Endodermal cell (in vitro differentiated cells): ENCODE results near the gene HAUS1. TPM values are rescaled to one million over a fixed set of nuclear protein-coding genes. Genes with fewer than 3 reads are reported as not detected.

Source experiments
- DNase-seq: peaks from one replicate; pipeline ENCODE4 v3.0.0-alpha.2; 2017
- H3K27ac ChIP-seq: 2 replicates; pipeline ENCODE4 v1.5.1; 2013; ENCODE audit warnings: mild to moderate bottlenecking, low read depth, low read length, moderate library complexity
- H3K27me3 ChIP-seq: 2 replicates; pipeline ENCODE4 v1.6.1; 2013; ENCODE audit warnings: mild to moderate bottlenecking, low read length, moderate library complexity; ENCODE audit not compliant: insufficient read depth, control insufficient read depth, poor library complexity, severe bottlenecking
- H3K36me3 ChIP-seq: 2 replicates; pipeline ENCODE4 v1.7.0; 2013; ENCODE audit warnings: mild to moderate bottlenecking, low read length, moderate library complexity; ENCODE audit not compliant: control insufficient read depth, insufficient read depth
- H3K4me1 ChIP-seq: one replicate; pipeline ENCODE4 v1.7.0; 2013; ENCODE audit warnings: low read length; ENCODE audit not compliant: control insufficient read depth, insufficient read depth
- H3K4me3 ChIP-seq: 2 replicates; pipeline ENCODE4 v1.5.1; 2013; ENCODE audit warnings: mild to moderate bottlenecking, low read length, moderate library complexity
- H3K9ac ChIP-seq: 2 replicates; pipeline ENCODE4 v1.6.1; 2013; ENCODE audit warnings: mild to moderate bottlenecking, low read length, moderate library complexity; ENCODE audit not compliant: poor library complexity, severe bottlenecking; ENCODE audit errors: extremely low read depth
- H3K9me3 ChIP-seq: 2 replicates; pipeline ENCODE4 v1.6.1; 2013; ENCODE audit warnings: mild to moderate bottlenecking, low read length, moderate library complexity; ENCODE audit not compliant: control insufficient read depth
- H3K27ac Mint-ChIP-seq: 2 replicates; pipeline ENCODE4 v1.8.0; 2020; ENCODE audit warnings: mixed read lengths
- H3K27me3 Mint-ChIP-seq: 2 replicates; pipeline ENCODE4 v1.8.0; 2021; ENCODE audit warnings: mild to moderate bottlenecking, mixed read lengths; ENCODE audit not compliant: insufficient read depth
- H3K36me3 Mint-ChIP-seq: 2 replicates; pipeline ENCODE4 v1.8.0; 2020; ENCODE audit warnings: low read depth, mixed read lengths
- H3K4me1 Mint-ChIP-seq: 2 replicates; pipeline ENCODE4 v1.8.0; 2020; ENCODE audit warnings: mixed read lengths
- H3K4me3 Mint-ChIP-seq: 2 replicates; pipeline ENCODE4 v1.8.0; 2020; ENCODE audit warnings: mild to moderate bottlenecking, moderate library complexity, mixed read lengths
- H3K9me3 Mint-ChIP-seq: 2 replicates; pipeline ENCODE4 v1.8.0; 2020; ENCODE audit warnings: mild to moderate bottlenecking, mixed read lengths
- WGBS, 2 experiments: methylation state at CpG; one replicate each; pipeline versions ENCODE4 v1.1.5 to v1.1.7; 2013; ENCODE audit warnings: missing lambda C conversion rate in 2 of 2, mixed read lengths in 1 of 2; ENCODE audit not compliant: insufficient coverage in 1 of 2, insufficient read length in 1 of 2; 5-methylcytosine and 5-hydroxymethylcytosine counted together
- total RNA-seq, 2 donors: library from RNA; stranded (reverse); fragmentation: NEBNext Ultra II Directional in 1 of 2; extraction: Animal tissue kit (Norgen Biotek cat#: 25700) in 1 of 2; gene quantifications; 2 replicates in 1 of 2; 3 replicates in 1 of 2; pipeline ENCODE4 v1.2.1, GENCODE V29; 2021
- TF ChIP-seq, protein P1 (sequence below): fragments of 200-600 bp; sonication (generic); conservative IDR thresholded peaks from 2 replicates; pipeline ENCODE4 v1.5.0; 2021; ENCODE audit warnings: antibody characterized with exemption, mild to moderate bottlenecking

Gene HAUS1
- total RNA-seq, 2 donors from 2014 or later, result 80.1 to 130 TPM

GRCh38 chr18:46055838-46056230 is 48.4 kb upstream of the HAUS1 start:
- 84 to 95% methylated on average over 3 to 4 of the region's 4 CpGs for WGBS, 2 experiments
- H3K27ac Mint-ChIP-seq, result no peak overlapping the region
- no peaks in the 10 kb centered on the region for H3K36me3 Mint-ChIP-seq
- peaks cover 7% of the 10 kb centered on the region for H3K4me1 Mint-ChIP-seq
- no peaks in the 10 kb centered on the region for H3K9me3 ChIP-seq
- no peak overlapping the region for H3K9ac ChIP-seq
- no peak overlapping the region for H3K27ac ChIP-seq
- no peaks in the 10 kb centered on the region for H3K27me3 ChIP-seq
- TF ChIP-seq, protein P1, sequence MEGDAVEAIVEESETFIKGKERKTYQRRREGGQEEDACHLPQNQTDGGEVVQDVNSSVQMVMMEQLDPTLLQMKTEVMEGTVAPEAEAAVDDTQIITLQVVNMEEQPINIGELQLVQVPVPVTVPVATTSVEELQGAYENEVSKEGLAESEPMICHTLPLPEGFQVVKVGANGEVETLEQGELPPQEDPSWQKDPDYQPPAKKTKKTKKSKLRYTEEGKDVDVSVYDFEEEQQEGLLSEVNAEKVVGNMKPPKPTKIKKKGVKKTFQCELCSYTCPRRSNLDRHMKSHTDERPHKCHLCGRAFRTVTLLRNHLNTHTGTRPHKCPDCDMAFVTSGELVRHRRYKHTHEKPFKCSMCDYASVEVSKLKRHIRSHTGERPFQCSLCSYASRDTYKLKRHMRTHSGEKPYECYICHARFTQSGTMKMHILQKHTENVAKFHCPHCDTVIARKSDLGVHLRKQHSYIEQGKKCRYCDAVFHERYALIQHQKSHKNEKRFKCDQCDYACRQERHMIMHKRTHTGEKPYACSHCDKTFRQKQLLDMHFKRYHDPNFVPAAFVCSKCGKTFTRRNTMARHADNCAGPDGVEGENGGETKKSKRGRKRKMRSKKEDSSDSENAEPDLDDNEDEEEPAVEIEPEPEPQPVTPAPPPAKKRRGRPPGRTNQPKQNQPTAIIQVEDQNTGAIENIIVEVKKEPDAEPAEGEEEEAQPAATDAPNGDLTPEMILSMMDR, result no peak
- H3K4me3 Mint-ChIP-seq, result no peak overlapping the region
- no peak overlapping the region for H3K4me3 ChIP-seq
- no peaks in the 10 kb centered on the region for H3K36me3 ChIP-seq
- DNase-seq, result no peak
- H3K27me3 Mint-ChIP-seq, result peaks cover 2% of the 10 kb centered on the region
- no peaks in the 10 kb centered on the region for H3K9me3 Mint-ChIP-seq
- H3K4me1 ChIP-seq, result no peaks in the 10 kb centered on the region

DNA sequence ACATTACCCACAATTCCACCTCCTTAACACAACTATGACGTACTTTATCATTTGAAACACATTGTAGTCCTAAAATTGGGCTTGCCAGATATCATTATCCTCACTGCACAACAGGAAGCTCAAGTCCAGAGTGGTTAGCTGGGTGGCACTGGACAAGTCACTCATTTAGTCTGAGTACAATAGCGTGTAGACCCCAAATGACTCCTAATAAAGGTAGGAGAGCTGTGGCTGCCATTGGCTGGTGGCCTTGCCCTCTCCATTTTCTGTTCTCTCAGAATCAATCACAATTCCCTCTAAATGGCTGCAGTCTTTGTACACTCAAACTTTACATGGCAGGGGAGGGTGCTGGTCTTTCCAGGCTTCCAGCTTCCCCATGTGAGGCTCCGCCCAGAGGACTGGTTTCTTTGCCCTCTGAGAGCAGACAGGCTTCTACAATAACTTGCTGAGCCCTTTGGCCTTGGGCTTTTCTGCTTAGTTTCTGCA is 43.8 kb upstream of the HAUS1 start:
- Histone ChIP-seq H3K27me3 (no peaks in the 10 kb centered on the region), H3K4me3 (no peak overlapping the region), H3K9me3 (no peaks in the 10 kb centered on the region), H3K4me1 (no peaks in the 10 kb centered on the region), H3K27ac (no peak overlapping the region), H3K36me3 (no peaks in the 10 kb centered on the region), H3K9ac (no peak overlapping the region)
- H3K36me3 Mint-ChIP-seq, result no peaks in the 10 kb centered on the region
- H3K9me3 Mint-ChIP-seq, result no peaks in the 10 kb centered on the region
- no peak overlapping the region for H3K27ac Mint-ChIP-seq
- TF ChIP-seq, protein P1, result no peak
- H3K4me3 Mint-ChIP-seq, result no peak overlapping the region
- H3K27me3 Mint-ChIP-seq, result no peaks in the 10 kb centered on the region
- 93 to 100% methylated on average over 2 to 3 of the region's 3 CpGs for WGBS, 2 experiments
- no peaks in the 10 kb centered on the region for H3K4me1 Mint-ChIP-seq
- no peak for DNase-seq

DNA sequence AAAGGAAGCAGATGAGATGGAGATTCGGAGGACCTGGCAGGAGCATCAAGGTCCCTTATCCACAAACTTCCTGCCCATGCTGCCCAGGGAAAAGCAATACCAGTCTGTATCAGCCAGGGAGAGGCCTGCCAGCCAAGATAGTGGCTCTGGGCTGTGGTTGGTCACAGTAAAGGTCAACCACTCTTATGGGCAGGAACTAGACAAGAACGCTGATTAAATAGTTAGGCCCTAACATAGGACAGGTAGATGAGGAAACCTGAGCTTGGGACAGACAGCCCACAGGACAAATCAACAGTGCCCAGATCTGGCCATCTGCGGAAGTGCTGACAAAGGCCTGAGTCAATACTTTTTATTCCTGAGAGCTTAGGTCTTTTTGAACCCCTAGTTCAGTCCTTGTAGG is 42.8 kb upstream of the HAUS1 start:
- TF ChIP-seq, protein P1, result no peak
- H3K9me3 ChIP-seq, result no peaks in the 10 kb centered on the region
- no peak overlapping the region for H3K27ac ChIP-seq
- Mint-ChIP-seq H3K36me3 (peaks cover 2% of the 10 kb centered on the region), H3K27ac (no peak overlapping the region), H3K4me3 (no peak overlapping the region), H3K4me1 (no peaks in the 10 kb centered on the region), H3K27me3 (no peaks in the 10 kb centered on the region), H3K9me3 (no peaks in the 10 kb centered on the region)
- H3K9ac ChIP-seq, result no peak overlapping the region
- no peaks in the 10 kb centered on the region for H3K27me3 ChIP-seq
- no peaks in the 10 kb centered on the region for H3K36me3 ChIP-seq
- WGBS, 2 experiments, result 91 to 94% methylated on average over 2 to 3 of the region's 3 CpGs
- no peak for DNase-seq
- H3K4me3 ChIP-seq, result no peak overlapping the region
- no peaks in the 10 kb centered on the region for H3K4me1 ChIP-seq
